H1 (cell line): ENCODE measurements around the gene IP6K1.

Source experiments
- BRCA1 ChIP-seq: IDR thresholded peaks from 2 replicates; pipeline ENCODE4 v1.6.1; 2012; ENCODE audit warnings: low read depth, low read length, improper control_type of control experiment
- CTCF ChIP-seq, 3 experiments: IDR thresholded peaks; 1 replicate in 2 of 3; 2 replicates in 1 of 3; pipeline versions ENCODE4 v1.5.1 to v1.6.1; 2011; ENCODE audit warnings: low read length in 3 of 3, mild to moderate bottlenecking in 3 of 3, inconsistent platforms in 2 of 3, low read depth in 1 of 3, moderate library complexity in 1 of 3; ENCODE audit not compliant: insufficient read depth in 1 of 3; ENCODE audit errors: control extremely low read depth in 1 of 3
- MAX ChIP-seq: IDR thresholded peaks from 2 replicates; pipeline ENCODE4 v1.6.1; 2012; ENCODE audit warnings: inconsistent platforms
- NANOG ChIP-seq: IDR thresholded peaks from 2 replicates; pipeline ENCODE4 v1.6.1; 2011; ENCODE audit warnings: low read length, low read depth, mild to moderate bottlenecking, inconsistent platforms; ENCODE audit not compliant: insufficient read depth, poor library complexity, severe bottlenecking
- POLR2A ChIP-seq, 2 experiments: IDR thresholded peaks; 1 replicate in 1 of 2; 2 replicates in 1 of 2; pipeline ENCODE4 v1.6.1; 2011; ENCODE audit warnings: low read depth in 2 of 2, low read length in 2 of 2, mild to moderate bottlenecking in 2 of 2; ENCODE audit errors: control extremely low read depth in 1 of 2
- RAD21 ChIP-seq, 2 experiments: IDR thresholded peaks in 1 of 2; conservative IDR thresholded peaks in 1 of 2; 2 replicates each; pipeline ENCODE4 v1.6.1; 2011; ENCODE audit warnings: low read depth in 2 of 2, low read length in 2 of 2, improper control_type of control experiment in 1 of 2, inconsistent platforms in 1 of 2, mild to moderate bottlenecking in 1 of 2, moderate library complexity in 1 of 2
- YY1 ChIP-seq: IDR thresholded peaks from 2 replicates; pipeline ENCODE4 v1.6.1; 2011; ENCODE audit warnings: low read depth, mild to moderate bottlenecking, low read length
- ZNF274 ChIP-seq: IDR thresholded peaks from 2 replicates; pipeline ENCODE4 v1.7.0; 2012; ENCODE audit warnings: low read length, borderline replicate concordance; ENCODE audit errors: extremely low read depth

- no peak for TF ChIP-seq CTCF (IDR thresholded peaks at IDR 0.05; ENCODE audit: control extremely low read depth in 1 of 3, insufficient read depth in 1 of 3, low read depth in 1 of 3, low read length in 3 of 3)
- TF ChIP-seq YY1, result no peak
- no peak for TF ChIP-seq NANOG
- no peak for TF ChIP-seq POLR2A (IDR thresholded peaks at IDR 0.05; ENCODE audit: control extremely low read depth in 1 of 2, low read depth in 2 of 2, low read length in 2 of 2)
- TF ChIP-seq BRCA1, result no peak
- TF ChIP-seq ZNF274, result no peak
- TF ChIP-seq MAX, result no peak
- TF ChIP-seq RAD21 (IDR thresholded peaks at IDR 0.05 in 1 of 2, conservative IDR thresholded peaks at IDR 0.05 in 1 of 2; ENCODE audit: low read depth in 2 of 2, low read length in 2 of 2), result no peak
These were observed 36.3 kb downstream of the IP6K1 start for GRCh38 chr3:49750056-49750455.
